ENCODE results near the gene C7. TPM values are rescaled to one million over a fixed set of nuclear protein-coding genes. Genes with fewer than 3 reads are reported as not detected.
A peak's percentile ranks its signal among the peaks of the same experiment; 100 is the strongest.

C7 gene
- total and polyA plus RNA-seq, 2 of the 8 experiments (the other 6 are each of a cell fraction or from before 2014, with no cell fraction given) = 0.08 TPM; not detected in 1

GRCh38 chr5:40904205-40904993 is 4.9 kb upstream of the C7 start:
- no peak overlapping the region for H4K91ac ChIP-seq (replicated peaks; ENCODE audit: insufficient read length, low read length)
- no peak overlapping the region for H3K4me2 ChIP-seq (ENCODE audit: insufficient read depth in 1 of 2, low read depth in 2 of 2, low read length in 2 of 2)
- no peaks in the 10 kb centered on the region for H3K27me3 ChIP-seq (replicated peaks in 1 of 4; ENCODE audit: control insufficient read depth in 3 of 4, extremely low read depth in 1 of 4, insufficient read depth in 3 of 4, low read length in 3 of 4)
- no peak overlapping the region for H2BK12ac ChIP-seq (ENCODE audit: low read depth, low read length)
- H3K4me1 ChIP-seq (replicated peaks in 1 of 4; ENCODE audit: control insufficient read depth in 3 of 4, insufficient read depth in 4 of 4, low read length in 3 of 4) = peaks cover 0 to 5% (median 2%) of the 10 kb centered on the region in 4 experiments; a peak in 2 of 7 replicates
- no peak overlapping the region for H3K4me3 ChIP-seq (ENCODE audit: extremely low read depth in 1 of 4, insufficient read depth in 2 of 4, low read depth in 3 of 4, low read length in 4 of 4)
- H4K5ac ChIP-seq (ENCODE audit: insufficient read length, low read depth, low read length) = no peak overlapping the region
- H3K79me1 ChIP-seq (ENCODE audit: low read depth, low read length) = no peaks in the 10 kb centered on the region
- no peaks in the 10 kb centered on the region for H3K9me3 ChIP-seq (ENCODE audit: insufficient read depth in 2 of 2, low read depth in 1 of 2, low read length in 1 of 2)
- H3K4ac ChIP-seq (replicated peaks; ENCODE audit: insufficient read length, low read depth, low read length) = no peak overlapping the region
- no peak overlapping the region for H3K56ac ChIP-seq (replicated peaks; ENCODE audit: insufficient read length, low read depth, low read length)
- no peak overlapping the region for H3K14ac ChIP-seq (ENCODE audit: insufficient read length)
- no peak overlapping the region for H3K18ac ChIP-seq (ENCODE audit: extremely low read depth, low read length)
- H2BK5ac ChIP-seq (ENCODE audit: low read depth, low read length) = no peak overlapping the region
- H4K20me1 ChIP-seq (replicated peaks in 1 of 2; ENCODE audit: control insufficient read depth in 1 of 2, insufficient read depth in 2 of 2, low read length in 2 of 2) = no peaks in the 10 kb centered on the region
- no peak overlapping the region for H4K8ac ChIP-seq (ENCODE audit: extremely low read depth, insufficient read depth, low read length)
- H3K36me3 ChIP-seq (ENCODE audit: control insufficient read depth in 2 of 4, insufficient read depth in 4 of 4, low read length in 3 of 4) = no peaks in the 10 kb centered on the region
- no peak overlapping the region for H2BK120ac ChIP-seq (replicated peaks; ENCODE audit: low read depth, low read length)
- FAIRE-seq = peak; percentile 97
- no peaks in the 10 kb centered on the region for H3K79me2 ChIP-seq (ENCODE audit: control insufficient read depth in 1 of 2, insufficient read depth in 2 of 2, low read length in 2 of 2)
- H2BK15ac ChIP-seq (ENCODE audit: low read length) = no peak overlapping the region
- no peak overlapping the region for H2AFZ ChIP-seq (ENCODE audit: low read length)
- no peak overlapping the region for H3K27ac ChIP-seq (ENCODE audit: low read depth, low read length)
- H2BK20ac ChIP-seq (ENCODE audit: low read length) = no peak overlapping the region
- ChIA-PET POLR2A (ENCODE audit: partially characterized antibody) (interaction anchor here (0.8 to 1.4 kb wide), 3 partner anchors 9 to 77 kb away, joined by 3 to 4 read pairs (median 4); no protein-coding TSS in a partner anchor), CTCF (ENCODE audit: partially characterized antibody) (interaction anchor here (0.6 to 4.4 kb wide), 77 partner anchors 9 to 941 kb away, joined by 3 to 28 read pairs (median 4); partner anchors contain the start of gene C6)
- no peak overlapping the region for H2AK5ac ChIP-seq (ENCODE audit: low read depth, low read length)
- no peak overlapping the region for H3K23ac ChIP-seq (ENCODE audit: insufficient read length)
- H3K9ac ChIP-seq (replicated peaks in 1 of 4; ENCODE audit: extremely low read depth in 1 of 4, low read depth in 3 of 4, low read length in 3 of 4) = no peak overlapping the region
- DNase-seq (ENCODE audit: low read depth in 1 of 2, low spot score in 2 of 2) = peak; percentile 68 to 74
- no peaks in the 10 kb centered on the region for H3K23me2 ChIP-seq (ENCODE audit: low read depth, low read length)
- WGBS, 2 experiments (ENCODE audit: extremely low coverage in 1 of 2, insufficient coverage in 1 of 2, insufficient read length in 1 of 2, insufficient replicate concordance in 2 of 2, low coverage in 1 of 2, low lambda C conversion rate in 2 of 2, missing lambda C conversion rate in 1 of 2) = 70% methylated on average over 7 of the region's 7 CpGs; no CpG with 5 or more reads in 1 of the 2 experiments
- TF ChIP-seq GABPA (IDR thresholded peaks at IDR 0.05; ENCODE audit: borderline replicate concordance, insufficient read depth, low read length) = no peak
- no peak for TF ChIP-seq SP4 (IDR thresholded peaks at IDR 0.05; ENCODE audit: low read length)
- TF ChIP-seq TAF1 (IDR thresholded peaks at IDR 0.05; ENCODE audit: low read depth, low read length) = no peak
- no peak for TF ChIP-seq CREB1 (IDR thresholded peaks at IDR 0.05)
- TF ChIP-seq TBP (IDR thresholded peaks at IDR 0.05; ENCODE audit: low read depth, low read length) = no peak
- peak; percentile 54; the same call in 1 of the 2 replicates for TF ChIP-seq YY1 (IDR thresholded peaks at IDR 0.05; ENCODE audit: low read depth, low read length)
- no peak for TF ChIP-seq E2F6 (IDR thresholded peaks at IDR 0.05)
- no peak for TF ChIP-seq NANOG (IDR thresholded peaks at IDR 0.05; ENCODE audit: insufficient read depth, low read depth, low read length, poor library complexity, severe bottlenecking)
- TF ChIP-seq KDM4A (IDR thresholded peaks at IDR 0.05; ENCODE audit: low read depth, low read length, severe bottlenecking) = no peak
- no peak for TF ChIP-seq POLR2A (IDR thresholded peaks at IDR 0.05; ENCODE audit: control extremely low read depth in 1 of 2, low read depth in 2 of 2, low read length in 2 of 2)
- TF ChIP-seq EZH2 (IDR thresholded peaks at IDR 0.05; ENCODE audit: low read depth, low read length, severe bottlenecking) = no peak
- no peak for TF ChIP-seq MAX (IDR thresholded peaks at IDR 0.05)
